Activated B cell treated with CpG ODN at 0.5 μM for 24 hours (primary cell): ENCODE results near the gene AUNIP. TPM values are rescaled to one million over a fixed set of nuclear protein-coding genes. Genes with fewer than 3 reads are reported as not detected.

ENCODE experiments used
- ATAC-seq: fragments of 200-7000 bp; cut with Tn5 transposase; one replicate; pipeline ENCODE4 v1.10.0; 2021; ENCODE audit warnings: low read depth, mild to moderate bottlenecking, moderate library complexity
- CTCF ChIA-PET: fragments of 350-600 bp; sonication (Branson Sonifier 250); formaldehyde crosslinking; loops from one replicate; lab custom pipeline; 2021; ENCODE audit warnings: antibody characterized with exemption; lab: Charles Lee
- POLR2A ChIA-PET: fragments of 350-600 bp; sonication (Branson Sonifier 250); formaldehyde crosslinking; loops from one replicate; lab custom pipeline; 2021; ENCODE audit warnings: antibody characterized with exemption; lab: Charles Lee
- DNase-seq: peaks from one replicate; pipeline ENCODE4 v3.0.0; 2022
- H3K27ac Mint-ChIP-seq: one replicate; pipeline ENCODE4 v1.8.0; 2020; ENCODE audit warnings: mixed read lengths
- H3K27me3 Mint-ChIP-seq: one replicate; pipeline ENCODE4 v1.8.0; 2021; ENCODE audit warnings: mixed read lengths
- H3K36me3 Mint-ChIP-seq: one replicate; pipeline ENCODE4 v1.8.0; 2021; ENCODE audit warnings: low read depth, mixed read lengths
- H3K4me1 Mint-ChIP-seq: one replicate; pipeline ENCODE4 v1.8.0; 2021; ENCODE audit warnings: mixed read lengths
- H3K4me3 Mint-ChIP-seq: one replicate; pipeline ENCODE4 v1.8.0; 2020; ENCODE audit warnings: mild to moderate bottlenecking, mixed read lengths
- H3K9me3 Mint-ChIP-seq: one replicate; pipeline ENCODE4 v1.8.0; 2020; ENCODE audit warnings: mixed read lengths
- intact Hi-C: fragments of 100-400 bp; cut with micrococcal nuclease; formaldehyde crosslinking; loops from one replicate; pipeline ENCODE4 v1.15.1; 2024
- total RNA-seq: library from RNA; stranded (reverse); gene quantifications from 2 replicates; pipeline ENCODE4 v1.2.3, GENCODE V29; 2022
- TF ChIP-seq, protein P1 (sequence below): fragments of 200-600 bp; IDR thresholded peaks from one replicate; pipeline ENCODE4 v1.8.0; 2022; ENCODE audit warnings: antibody characterized with exemption, mild to moderate bottlenecking

AUNIP gene
- total RNA-seq, 1 donor from 2014 or later = 0.42 TPM

DNA sequence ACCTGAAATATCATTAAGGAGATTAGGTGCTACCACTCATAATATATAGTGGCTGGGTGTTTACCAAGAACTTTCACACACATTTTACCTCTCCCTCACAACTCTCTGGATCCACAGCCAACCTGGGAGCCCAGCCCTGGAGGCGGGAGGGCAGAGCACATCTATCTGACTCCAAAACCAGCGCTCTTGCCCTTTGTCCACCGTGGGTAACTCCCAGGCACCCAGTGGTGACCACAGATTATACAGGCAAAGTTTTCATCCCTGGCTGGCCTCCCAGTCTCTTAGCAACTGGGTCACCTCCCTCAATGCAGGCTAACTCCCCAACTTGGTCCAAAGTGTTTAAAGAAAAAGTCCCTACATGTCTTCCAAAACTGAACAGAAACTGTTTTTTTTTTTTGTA is 13.9 kb upstream of the AUNIP start:
- peaks cover 35% of the 10 kb centered on the region for H3K4me1 Mint-ChIP-seq
- no peaks in the 10 kb centered on the region for H3K27me3 Mint-ChIP-seq
- ATAC-seq (no peak), DNase-seq (no peak)
- no peak overlapping the region for H3K4me3 Mint-ChIP-seq
- ChIA-PET POLR2A (no interaction called here), CTCF (no interaction called here)
- no peaks in the 10 kb centered on the region for H3K36me3 Mint-ChIP-seq
- no peaks in the 10 kb centered on the region for H3K9me3 Mint-ChIP-seq
- intact Hi-C loops = loop anchor here (10.0 kb wide), 2 partner anchors 362 to 1228 kb away; partner anchors contain the start of genes CEP85 and SRRM1
- TF ChIP-seq, protein P1, sequence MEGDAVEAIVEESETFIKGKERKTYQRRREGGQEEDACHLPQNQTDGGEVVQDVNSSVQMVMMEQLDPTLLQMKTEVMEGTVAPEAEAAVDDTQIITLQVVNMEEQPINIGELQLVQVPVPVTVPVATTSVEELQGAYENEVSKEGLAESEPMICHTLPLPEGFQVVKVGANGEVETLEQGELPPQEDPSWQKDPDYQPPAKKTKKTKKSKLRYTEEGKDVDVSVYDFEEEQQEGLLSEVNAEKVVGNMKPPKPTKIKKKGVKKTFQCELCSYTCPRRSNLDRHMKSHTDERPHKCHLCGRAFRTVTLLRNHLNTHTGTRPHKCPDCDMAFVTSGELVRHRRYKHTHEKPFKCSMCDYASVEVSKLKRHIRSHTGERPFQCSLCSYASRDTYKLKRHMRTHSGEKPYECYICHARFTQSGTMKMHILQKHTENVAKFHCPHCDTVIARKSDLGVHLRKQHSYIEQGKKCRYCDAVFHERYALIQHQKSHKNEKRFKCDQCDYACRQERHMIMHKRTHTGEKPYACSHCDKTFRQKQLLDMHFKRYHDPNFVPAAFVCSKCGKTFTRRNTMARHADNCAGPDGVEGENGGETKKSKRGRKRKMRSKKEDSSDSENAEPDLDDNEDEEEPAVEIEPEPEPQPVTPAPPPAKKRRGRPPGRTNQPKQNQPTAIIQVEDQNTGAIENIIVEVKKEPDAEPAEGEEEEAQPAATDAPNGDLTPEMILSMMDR = no peak
- peak overlapping the region; percentile 21 for H3K27ac Mint-ChIP-seq

DNA sequence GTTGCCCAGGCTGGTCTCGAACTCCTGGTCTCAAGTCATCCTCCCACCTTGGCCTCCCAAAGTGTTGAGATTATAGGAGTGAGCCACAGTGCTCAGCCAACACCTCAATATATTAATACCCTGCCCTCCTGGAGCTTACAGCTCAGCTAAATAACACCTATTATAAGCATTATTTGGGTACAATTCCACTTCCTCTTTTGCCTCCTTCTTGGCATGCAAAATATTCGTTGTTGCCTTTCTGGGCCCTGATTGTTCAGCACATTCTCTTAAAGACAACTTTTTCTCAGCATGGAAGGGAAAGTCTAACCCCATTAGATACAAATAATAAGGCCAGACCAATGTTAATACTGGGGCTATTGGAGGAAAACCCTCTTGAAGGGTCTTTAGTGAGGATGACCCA is 13.5 kb upstream of the AUNIP start:
- Mint-ChIP-seq H3K36me3 (no peaks in the 10 kb centered on the region), H3K9me3 (no peaks in the 10 kb centered on the region), H3K27ac (peak overlapping the region; percentile 21), H3K27me3 (no peaks in the 10 kb centered on the region), H3K4me1 (peaks cover 35% of the 10 kb centered on the region), H3K4me3 (no peak overlapping the region)
- intact Hi-C loops = loop anchor here (10.0 kb wide), 2 partner anchors 362 to 1228 kb away; partner anchors contain the start of genes CEP85 and SRRM1
- no peak for ATAC-seq
- CTCF ChIA-PET = no interaction called here
- POLR2A ChIA-PET = no interaction called here
- TF ChIP-seq, protein P1 = no peak
- no peak for DNase-seq

DNA sequence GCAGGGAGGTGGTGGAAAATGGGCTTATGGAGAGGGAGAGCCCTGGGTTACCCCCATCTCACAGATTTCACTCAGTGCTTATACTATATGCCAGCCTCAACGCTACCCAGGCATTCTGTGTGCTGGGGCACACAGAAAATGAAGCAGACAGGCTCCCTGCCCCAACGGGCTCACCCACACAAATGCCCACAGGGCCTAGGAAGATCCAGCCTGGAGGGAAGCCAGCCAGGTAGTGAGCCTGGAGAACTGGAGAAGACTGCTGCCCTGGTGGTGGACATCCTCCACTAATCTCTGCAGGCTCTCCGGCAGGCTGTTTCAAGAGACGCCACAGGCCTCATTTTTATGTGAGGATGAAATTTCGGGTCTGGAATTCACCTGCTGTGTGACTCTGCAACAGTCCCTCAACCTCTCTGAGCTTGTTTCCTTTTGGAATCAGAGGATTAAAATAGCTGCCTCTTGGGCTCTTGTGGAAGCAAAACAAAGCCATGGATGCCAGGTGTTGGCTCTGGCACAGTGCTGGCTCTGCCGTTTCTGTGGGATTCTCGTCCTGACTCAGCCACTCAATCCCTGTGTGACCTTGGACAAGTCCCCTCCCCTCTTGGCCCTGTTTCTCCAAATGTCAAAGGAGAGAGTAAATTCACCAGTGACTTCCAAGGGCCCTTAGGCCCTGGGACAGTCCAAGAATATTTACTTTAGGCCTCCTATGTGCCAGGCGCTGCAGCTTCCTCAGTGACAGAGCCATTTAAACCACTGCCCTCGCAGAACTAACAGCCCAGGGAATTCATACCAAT is 12.6 kb upstream of the AUNIP start:
- POLR2A ChIA-PET = no interaction called here
- ATAC-seq (no peak), DNase-seq (no peak)
- Mint-ChIP-seq H3K27ac (no peak overlapping the region), H3K9me3 (no peaks in the 10 kb centered on the region), H3K36me3 (no peaks in the 10 kb centered on the region), H3K27me3 (no peaks in the 10 kb centered on the region), H3K4me1 (peaks cover 35% of the 10 kb centered on the region), H3K4me3 (no peak overlapping the region)
- intact Hi-C loops = loop anchor here (10.0 kb wide), 2 partner anchors 363 to 1227 kb away; partner anchors contain the start of genes CEP85 and SRRM1
- CTCF ChIA-PET = no interaction called here
- TF ChIP-seq, protein P1 = no peak

DNA sequence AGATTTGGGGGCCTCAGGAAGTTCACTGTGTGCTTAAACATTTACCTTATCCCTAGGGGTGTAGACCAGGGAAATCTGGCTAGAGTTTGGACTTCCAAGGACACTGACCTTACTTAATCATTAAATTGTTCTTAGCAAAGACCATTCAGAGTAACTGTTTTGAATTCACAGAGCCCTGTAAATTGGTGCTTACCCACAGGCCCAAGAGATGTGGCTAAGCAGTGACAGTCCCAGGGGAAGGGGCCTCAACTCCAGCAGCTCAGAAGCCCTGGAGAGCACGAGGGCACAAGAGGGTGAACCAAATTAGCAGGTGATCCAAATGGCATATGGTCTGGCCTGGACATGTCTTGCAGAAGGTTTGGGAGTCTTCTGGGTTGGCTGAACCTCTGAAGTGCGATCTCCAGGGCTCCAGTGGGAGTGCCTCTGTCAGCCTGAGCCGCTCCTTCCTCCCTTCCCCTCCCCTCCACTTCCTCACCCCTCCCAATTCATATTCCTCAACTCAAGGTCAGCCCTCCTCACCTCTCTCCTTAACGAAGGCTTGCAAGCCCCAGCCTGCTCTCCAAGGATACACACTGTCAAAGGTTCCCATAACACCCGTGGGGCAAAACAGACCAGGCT is 11.9 kb upstream of the AUNIP start:
- ChIA-PET CTCF (no interaction called here), POLR2A (no interaction called here)
- Mint-ChIP-seq H3K36me3 (no peaks in the 10 kb centered on the region), H3K27me3 (no peaks in the 10 kb centered on the region), H3K4me3 (no peak overlapping the region), H3K4me1 (peaks cover 34% of the 10 kb centered on the region), H3K9me3 (no peaks in the 10 kb centered on the region), H3K27ac (no peak overlapping the region)
- TF ChIP-seq, protein P1 = no peak
- intact Hi-C loops = loop anchor here (10.0 kb wide), 2 partner anchors 364 to 1226 kb away; partner anchors contain the start of genes CEP85 and SRRM1
- DNase-seq = no peak
- ATAC-seq = no peak

DNA sequence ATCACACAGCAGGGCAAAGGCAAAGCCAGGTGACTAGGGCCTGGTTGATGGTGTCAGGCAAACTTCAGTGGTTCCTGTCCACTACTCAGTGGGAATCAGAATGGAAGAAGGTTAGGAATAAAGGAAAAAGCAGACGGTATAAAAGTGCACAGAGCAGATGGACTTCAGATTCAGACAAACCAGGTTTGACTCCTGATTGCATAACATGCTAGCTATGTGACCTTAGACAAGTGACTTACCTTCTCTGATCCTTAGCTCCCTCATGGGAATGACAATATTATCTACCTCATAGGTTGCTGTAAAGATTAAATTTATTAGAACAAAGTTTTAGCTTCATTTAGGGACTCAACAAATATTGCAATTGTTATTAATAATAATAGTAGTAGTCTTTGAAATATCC is 11.4 kb upstream of the AUNIP start:
- intact Hi-C loops = loop anchor here (10.0 kb wide), 2 partner anchors 364 to 1226 kb away; partner anchors contain the start of genes CEP85 and SRRM1
- Mint-ChIP-seq H3K4me3 (no peak overlapping the region), H3K4me1 (peaks cover 31% of the 10 kb centered on the region), H3K9me3 (no peaks in the 10 kb centered on the region), H3K36me3 (no peaks in the 10 kb centered on the region), H3K27ac (no peak overlapping the region), H3K27me3 (no peaks in the 10 kb centered on the region)
- no peak for ATAC-seq
- TF ChIP-seq, protein P1 = no peak
- ChIA-PET POLR2A (no interaction called here), CTCF (no interaction called here)
- DNase-seq = no peak
